SU-DHL-6 (cell line): ENCODE data around the gene ENTR1.

Experiments used
- H2AFZ ChIP-seq: fragments of 200-600 bp; sonication (generic); 2 replicates; pipeline ENCODE4 v1.6.1; 2014; ENCODE audit warnings: low read depth, mild to moderate bottlenecking, moderate library complexity, mixed read lengths, antibody characterized with exemption, low read length; ENCODE audit not compliant: severe bottlenecking
- H3F3A ChIP-seq: fragments of 200-600 bp; shearing (Covaris generic); 2 replicates; pipeline ENCODE4 v1.6.0; 2016; ENCODE audit warnings: antibody characterized with exemption, mild to moderate bottlenecking; ENCODE audit not compliant: insufficient read depth
- H3K27ac ChIP-seq: fragments of 200-600 bp; sonication (generic); 2 replicates; pipeline ENCODE4 v1.5.1; 2016; ENCODE audit warnings: low read depth, mild to moderate bottlenecking, low read length, moderate library complexity, mixed read lengths
- H3K27me3 ChIP-seq: fragments of 200-600 bp; sonication (generic), shearing (Covaris generic); 2 replicates; pipeline ENCODE4 v1.6.0; 2014; ENCODE audit warnings: mild to moderate bottlenecking, low read length
- H3K36me3 ChIP-seq: fragments of 200-600 bp; sonication (generic); 2 replicates; pipeline ENCODE4 v1.6.1; 2014; ENCODE audit warnings: mild to moderate bottlenecking, low read length, mixed read lengths
- H3K4me2 ChIP-seq: fragments of 300-600, 200-600 bp; shearing (Covaris generic), sonication (generic); 2 replicates; pipeline ENCODE4 v1.6.0; 2014; ENCODE audit warnings: low read length, low read depth, mild to moderate bottlenecking; ENCODE audit not compliant: poor library complexity, severe bottlenecking
- H3K4me3 ChIP-seq: fragments of 200-600 bp; sonication (generic); 2 replicates; pipeline ENCODE4 v1.5.1; 2014; ENCODE audit warnings: antibody characterized with exemption, low read length, mild to moderate bottlenecking, mixed read lengths; ENCODE audit not compliant: insufficient read depth, poor library complexity, severe bottlenecking
- H3K79me2 ChIP-seq: fragments of 200-600 bp; sonication (generic); 2 replicates; pipeline ENCODE4 v1.6.1; 2014; ENCODE audit warnings: mild to moderate bottlenecking, low read length, moderate library complexity; ENCODE audit not compliant: insufficient read depth
- H3K9ac ChIP-seq: fragments of 200-600 bp; sonication (generic); 2 replicates; pipeline ENCODE4 v1.7.0; 2014; ENCODE audit warnings: mild to moderate bottlenecking, low read length
- H3K9me2 ChIP-seq: fragments of 200-600 bp; sonication (generic); replicated peaks from 2 replicates; pipeline ENCODE4 v1.6.1; 2014; ENCODE audit warnings: low read length; ENCODE audit not compliant: insufficient read depth
- H3K9me3 ChIP-seq: fragments of 200-600 bp; sonication (generic); 2 replicates; pipeline ENCODE4 v1.6.1; 2014; ENCODE audit warnings: low read length, mixed read lengths; ENCODE audit not compliant: insufficient read depth
- H4K20me1 ChIP-seq: fragments of 200-600 bp; sonication (generic); 2 replicates; pipeline ENCODE4 v1.6.1; 2014; ENCODE audit warnings: low read depth, mild to moderate bottlenecking, antibody characterized with exemption, low read length, moderate library complexity, mixed read lengths
- EZH2phosphoT487 ChIP-seq: fragments of 200-600 bp; sonication (generic), shearing (Covaris generic); conservative IDR thresholded peaks from 2 replicates; pipeline ENCODE4 v1.6.1; 2018; ENCODE audit warnings: mild to moderate bottlenecking, antibody characterized with exemption, low read length, moderate library complexity, mixed read lengths
- TF ChIP-seq, protein P1 (sequence below): fragments of 200-600 bp; sonication (generic); IDR thresholded peaks from one replicate; pipeline ENCODE4 v1.5.1; 2017; ENCODE audit warnings: antibody characterized with exemption, mild to moderate bottlenecking, low read length, moderate library complexity; ENCODE audit not compliant: insufficient read depth, poor library complexity, severe bottlenecking

Gene ENTR1

DNA sequence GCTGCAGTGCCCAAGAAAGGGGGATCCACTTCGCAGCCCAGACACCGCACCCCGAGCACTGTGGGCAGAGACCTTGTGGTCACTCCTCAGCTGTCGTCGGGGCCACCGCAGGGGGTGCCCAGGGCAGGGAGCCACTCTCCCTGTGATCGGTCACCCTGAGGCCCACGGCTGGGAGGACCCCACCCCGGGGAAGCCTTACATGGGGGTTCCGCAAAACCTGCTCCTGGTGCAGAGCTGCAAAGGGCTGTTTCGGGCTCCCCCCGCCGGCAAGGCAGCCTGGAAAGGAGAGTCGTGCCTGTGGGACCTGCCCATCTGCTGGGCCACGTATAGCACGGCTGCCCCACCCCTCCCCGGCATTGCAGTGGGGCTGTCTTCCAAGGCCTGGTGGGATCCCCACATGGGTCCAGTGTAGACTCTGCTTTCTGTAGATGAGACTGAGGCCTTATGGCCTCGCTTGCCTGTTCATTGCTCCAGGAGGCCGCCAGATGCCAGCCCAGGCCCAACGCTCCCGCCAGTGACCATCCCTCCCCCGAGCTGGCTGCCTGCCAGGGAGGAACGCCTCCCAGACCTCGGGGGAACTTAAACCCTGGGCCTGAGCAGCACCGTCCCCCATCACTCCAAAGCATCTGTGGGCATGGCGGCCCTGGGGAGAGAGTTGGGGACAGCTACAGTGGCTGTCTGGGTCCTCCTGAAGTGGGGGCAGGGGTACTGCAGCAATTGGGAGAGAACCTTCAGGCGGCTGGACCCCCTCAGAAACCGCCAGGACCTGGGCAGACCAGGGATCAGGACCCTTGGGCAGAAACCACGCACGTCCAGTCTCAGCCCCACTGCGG is 45.3 kb downstream of the ENTR1 start:
- H3K9me2 ChIP-seq = no peaks in the 10 kb centered on the region
- H3K9ac ChIP-seq = no peak overlapping the region
- H3K4me2 ChIP-seq = no peak overlapping the region
- H3K27me3 ChIP-seq = no peaks in the 10 kb centered on the region
- H2AFZ ChIP-seq = no peak overlapping the region
- no peaks in the 10 kb centered on the region for H3F3A ChIP-seq
- no peaks in the 10 kb centered on the region for H3K36me3 ChIP-seq
- no peak overlapping the region for H3K4me3 ChIP-seq
- no peaks in the 10 kb centered on the region for H3K9me3 ChIP-seq
- H3K79me2 ChIP-seq = no peaks in the 10 kb centered on the region
- TF ChIP-seq EZH2phosphoT487 = no peak
- TF ChIP-seq, protein P1, sequence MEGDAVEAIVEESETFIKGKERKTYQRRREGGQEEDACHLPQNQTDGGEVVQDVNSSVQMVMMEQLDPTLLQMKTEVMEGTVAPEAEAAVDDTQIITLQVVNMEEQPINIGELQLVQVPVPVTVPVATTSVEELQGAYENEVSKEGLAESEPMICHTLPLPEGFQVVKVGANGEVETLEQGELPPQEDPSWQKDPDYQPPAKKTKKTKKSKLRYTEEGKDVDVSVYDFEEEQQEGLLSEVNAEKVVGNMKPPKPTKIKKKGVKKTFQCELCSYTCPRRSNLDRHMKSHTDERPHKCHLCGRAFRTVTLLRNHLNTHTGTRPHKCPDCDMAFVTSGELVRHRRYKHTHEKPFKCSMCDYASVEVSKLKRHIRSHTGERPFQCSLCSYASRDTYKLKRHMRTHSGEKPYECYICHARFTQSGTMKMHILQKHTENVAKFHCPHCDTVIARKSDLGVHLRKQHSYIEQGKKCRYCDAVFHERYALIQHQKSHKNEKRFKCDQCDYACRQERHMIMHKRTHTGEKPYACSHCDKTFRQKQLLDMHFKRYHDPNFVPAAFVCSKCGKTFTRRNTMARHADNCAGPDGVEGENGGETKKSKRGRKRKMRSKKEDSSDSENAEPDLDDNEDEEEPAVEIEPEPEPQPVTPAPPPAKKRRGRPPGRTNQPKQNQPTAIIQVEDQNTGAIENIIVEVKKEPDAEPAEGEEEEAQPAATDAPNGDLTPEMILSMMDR = no peak
- no peaks in the 10 kb centered on the region for H4K20me1 ChIP-seq
- no peak overlapping the region for H3K27ac ChIP-seq

DNA sequence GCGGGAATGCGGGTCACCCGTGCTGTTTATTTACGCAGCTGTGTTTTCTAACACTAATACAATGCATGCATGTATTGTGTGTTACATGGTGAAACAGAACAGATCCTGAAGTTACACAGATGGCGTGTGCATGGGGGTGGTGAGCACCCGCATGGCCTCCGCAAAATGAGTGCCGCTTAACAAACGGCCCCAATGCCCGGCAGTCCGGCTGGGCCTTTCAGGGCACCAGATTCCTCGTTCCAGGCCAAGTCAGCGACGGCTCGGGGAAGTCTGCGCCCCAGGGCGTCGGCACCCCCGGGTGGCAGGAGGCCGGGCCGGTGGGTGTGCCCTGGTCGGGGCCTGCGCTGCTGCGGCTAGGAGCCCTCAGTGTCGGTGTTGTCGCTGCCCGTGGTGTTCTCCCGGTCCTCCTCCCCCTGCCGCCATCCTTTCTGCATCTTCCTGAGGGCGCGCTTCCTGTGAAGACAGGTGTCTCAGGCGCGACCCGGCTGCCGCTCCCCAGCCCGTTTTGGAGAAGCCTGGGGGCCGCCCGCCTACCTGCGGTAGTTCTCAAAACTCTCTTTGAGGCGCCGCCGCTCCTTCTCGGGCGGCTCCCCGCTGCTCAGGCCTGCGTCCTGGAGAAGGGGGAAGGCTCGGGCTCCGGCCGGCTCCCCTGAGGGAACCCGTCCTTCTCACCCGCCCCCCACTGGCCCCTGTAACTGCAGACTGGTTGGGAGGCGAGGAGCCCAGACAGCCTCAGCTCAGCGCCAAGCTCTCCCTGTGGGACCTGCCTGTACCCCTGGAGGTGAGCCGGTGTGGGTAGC is 46.3 kb downstream of the ENTR1 start:
- no peaks in the 10 kb centered on the region for H3K36me3 ChIP-seq
- H2AFZ ChIP-seq = no peak overlapping the region
- no peaks in the 10 kb centered on the region for H3K9me3 ChIP-seq
- no peaks in the 10 kb centered on the region for H3F3A ChIP-seq
- peak overlapping the region; percentile 65 for H3K4me2 ChIP-seq
- TF ChIP-seq EZH2phosphoT487 = no peak
- TF ChIP-seq, protein P1 = no peak
- no peaks in the 10 kb centered on the region for H3K9me2 ChIP-seq
- no peaks in the 10 kb centered on the region for H4K20me1 ChIP-seq
- no peak overlapping the region for H3K27ac ChIP-seq
- H3K27me3 ChIP-seq = no peaks in the 10 kb centered on the region
- no peak overlapping the region for H3K9ac ChIP-seq
- H3K79me2 ChIP-seq = no peaks in the 10 kb centered on the region
- H3K4me3 ChIP-seq = peak overlapping the region; percentile 26

DNA sequence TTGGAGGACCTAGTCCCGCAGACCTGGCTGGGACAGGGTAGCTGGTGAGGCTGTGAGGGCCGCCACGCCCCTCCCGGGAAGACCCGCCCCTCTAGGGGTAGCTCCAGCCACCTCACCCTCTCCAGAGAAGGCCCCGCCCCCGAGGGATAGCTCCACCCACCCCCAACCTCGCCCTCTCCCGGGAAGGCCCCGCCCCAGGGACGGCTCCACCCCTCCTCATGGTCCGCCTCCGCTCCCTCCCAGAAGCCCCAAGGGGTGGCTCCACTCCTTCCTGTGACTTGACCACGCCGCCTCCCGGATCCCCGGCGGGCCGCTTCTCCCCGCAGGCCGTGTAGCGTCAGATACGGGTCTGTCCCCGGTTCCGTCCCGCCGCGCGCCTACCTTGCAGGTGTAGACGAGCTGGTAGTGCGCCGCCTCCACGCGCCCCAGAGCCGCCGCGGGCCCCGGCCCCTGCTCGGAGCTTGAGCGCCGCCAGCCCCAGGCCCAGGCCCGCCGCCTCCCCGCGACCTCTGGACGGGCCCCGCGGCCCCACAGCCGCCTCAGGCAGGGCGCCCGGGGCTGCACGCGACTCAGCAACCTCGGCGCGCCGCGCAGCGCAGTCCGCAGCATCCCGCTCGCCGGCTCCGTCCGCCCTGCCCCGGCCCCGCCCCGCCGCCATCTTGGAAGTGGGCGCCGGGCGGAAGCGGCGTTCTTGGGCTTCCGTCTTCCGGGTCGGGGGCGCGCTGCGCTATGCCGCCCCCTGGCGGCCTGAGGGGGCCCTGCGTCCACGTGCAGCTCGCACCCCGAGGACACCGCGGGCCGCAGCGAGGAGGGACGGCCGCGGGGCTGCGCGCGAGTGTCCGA is 47.1 kb downstream of the ENTR1 start, which contains the start of gene DNLZ:
Gene DNLZ, minus strand, starts transcription at position 639 of the 843 bp plus-strand sequence. Its CDS starts 30 bp downstream, at position 609.
- H3K4me2 ChIP-seq = peak within 1 kb of the TSS; percentile 65
- no peaks in the 10 kb centered on the region for H4K20me1 ChIP-seq
- H3K79me2 ChIP-seq = no peaks in the 10 kb centered on the region
- no peaks in the 10 kb centered on the region for H3K9me3 ChIP-seq
- H3F3A ChIP-seq = no peaks in the 10 kb centered on the region
- no peak within 1 kb of the TSS for H2AFZ ChIP-seq
- TF ChIP-seq, protein P1 = peak; percentile 74
- no peak for TF ChIP-seq EZH2phosphoT487
- H3K27me3 ChIP-seq = no peaks in the 10 kb centered on the region
- H3K9me2 ChIP-seq = no peaks in the 10 kb centered on the region
- H3K36me3 ChIP-seq = no peaks in the 10 kb centered on the region
- H3K4me3 ChIP-seq = peak within 1 kb of the TSS; percentile 84
- H3K9ac ChIP-seq = peak within 1 kb of the TSS; percentile 88
- peak within 1 kb of the TSS; percentile 82 for H3K27ac ChIP-seq
